ENCODE results near the gene CHCHD1. TPM values are rescaled to one million over a fixed set of nuclear protein-coding genes. Genes with fewer than 3 reads are reported as not detected.

Gene CHCHD1
- polyA plus RNA-seq, 3 donors = 15.0 to 85.0 (median 72.3) TPM

- H3K36me3 ChIP-seq (replicated peaks in 1 of 2; ENCODE audit: control insufficient read depth in 1 of 2, insufficient read depth in 2 of 2, low read length in 2 of 2) = peaks cover 32 to 51% of the 10 kb centered on the region in 2 donors
- Mint-ChIP-seq H3K4me1 (peaks cover 51% of the 10 kb centered on the region), H3K4me3 (no peak overlapping the region), H3K27ac (peak overlapping the region in 2 of 7 donors; percentile 6 to 75), H3K27me3 (ENCODE audit: low read depth in 3 of 3) (peaks cover 0 to 4% (median 0%) of the 10 kb centered on the region in 3 donors), H3K36me3 (peaks cover 42 to 62% of the 10 kb centered on the region in 2 donors), H3K9me3 (no peaks in the 10 kb centered on the region)
- H3K27me3 ChIP-seq (ENCODE audit: control insufficient read depth in 2 of 2, insufficient read depth in 2 of 2, low read length in 2 of 2) = no peaks in the 10 kb centered on the region
- 59% methylated on average over 9 of the region's 10 CpGs for WGBS (ENCODE audit: insufficient coverage)
- TF ChIP-seq CTCF (IDR thresholded peaks at IDR 0.05) = no peak
- peak overlapping the region; percentile 4 for H3K4me2 ChIP-seq (replicated peaks; ENCODE audit: extremely low read depth, low read length, poor library complexity, severe bottlenecking)
- H3K4me1 ChIP-seq (ENCODE audit: control insufficient read depth in 1 of 2, insufficient read depth in 2 of 2, low read length in 2 of 2) = peaks cover 46 to 53% of the 10 kb centered on the region in 2 donors
- no peaks in the 10 kb centered on the region for H3K79me2 ChIP-seq (ENCODE audit: insufficient read depth, low read length)
- H3K9me3 ChIP-seq (replicated peaks in 1 of 2; ENCODE audit: control insufficient read depth in 1 of 2, insufficient read depth in 1 of 2, low read length in 2 of 2) = no peaks in the 10 kb centered on the region
- H2AFZ ChIP-seq (ENCODE audit: insufficient read depth, low read depth, low read length, poor library complexity, severe bottlenecking) = no peak overlapping the region
- intact Hi-C loops (cut with micrococcal nuclease) = no loop called here
- H4K20me1 ChIP-seq (ENCODE audit: insufficient read depth, low read length) = no peaks in the 10 kb centered on the region
- no peak overlapping the region for H3K4me3 ChIP-seq (replicated peaks in 1 of 3; ENCODE audit: low read depth in 2 of 3, low read length in 3 of 3)
- H3K9ac ChIP-seq (ENCODE audit: insufficient read depth, low read length, poor library complexity, severe bottlenecking) = peak overlapping the region; percentile 5
- peak overlapping the region in 1 of 2 donors; percentile 61 for H3K27ac ChIP-seq (ENCODE audit: low read depth in 1 of 2, low read length in 2 of 2)
- DNase-seq = no peak
Measured at GRCh38 chr10:73818402-73818801, 36.6 kb downstream of the CHCHD1 start.

- H3K4me3 ChIP-seq (replicated peaks in 1 of 3; ENCODE audit: low read depth in 2 of 3, low read length in 3 of 3) = peak overlapping the region in 1 of 3 experiments; percentile 1
- DNase-seq = peak in 1 of 3 donors; percentile 26
- intact Hi-C loops (cut with micrococcal nuclease) = no loop called here
- H2AFZ ChIP-seq (ENCODE audit: insufficient read depth, low read depth, low read length, poor library complexity, severe bottlenecking) = no peak overlapping the region
- no peaks in the 10 kb centered on the region for H3K79me2 ChIP-seq (ENCODE audit: insufficient read depth, low read length)
- peak overlapping the region; percentile 6 for H3K9ac ChIP-seq (ENCODE audit: insufficient read depth, low read length, poor library complexity, severe bottlenecking)
- peaks cover 32 to 51% of the 10 kb centered on the region in 2 donors for H3K36me3 ChIP-seq (replicated peaks in 1 of 2; ENCODE audit: control insufficient read depth in 1 of 2, insufficient read depth in 2 of 2, low read length in 2 of 2)
- peak overlapping the region; percentile 27 to 65 for H3K4me3 Mint-ChIP-seq
- peak overlapping the region; percentile 4 for H3K4me2 ChIP-seq (replicated peaks; ENCODE audit: extremely low read depth, low read length, poor library complexity, severe bottlenecking)
- H3K36me3 Mint-ChIP-seq = peaks cover 44 to 62% of the 10 kb centered on the region in 2 donors
- H3K27ac ChIP-seq (ENCODE audit: low read depth in 1 of 2, low read length in 2 of 2) = peak overlapping the region; percentile 14 to 61
- H3K9me3 ChIP-seq (replicated peaks in 1 of 2; ENCODE audit: control insufficient read depth in 1 of 2, insufficient read depth in 1 of 2, low read length in 2 of 2) = no peaks in the 10 kb centered on the region
- peaks cover 0 to 4% (median 0%) of the 10 kb centered on the region in 3 donors for H3K27me3 Mint-ChIP-seq (ENCODE audit: low read depth in 3 of 3)
- H4K20me1 ChIP-seq (ENCODE audit: insufficient read depth, low read length) = no peaks in the 10 kb centered on the region
- WGBS (ENCODE audit: insufficient coverage) = 0% methylated on average over 4 of the region's 5 CpGs
- H3K27me3 ChIP-seq (ENCODE audit: control insufficient read depth in 2 of 2, insufficient read depth in 2 of 2, low read length in 2 of 2) = no peaks in the 10 kb centered on the region
- H3K9me3 Mint-ChIP-seq = no peaks in the 10 kb centered on the region
- peaks cover 46 to 53% of the 10 kb centered on the region in 2 donors for H3K4me1 ChIP-seq (ENCODE audit: control insufficient read depth in 1 of 2, insufficient read depth in 2 of 2, low read length in 2 of 2)
- TF ChIP-seq CTCF (IDR thresholded peaks at IDR 0.05) = no peak
- peaks cover 51% of the 10 kb centered on the region for H3K4me1 Mint-ChIP-seq
- peak overlapping the region; percentile 13 to 87 (median 63) for H3K27ac Mint-ChIP-seq
Measured at GRCh38 chr10:73819081-73819480, 37.2 kb downstream of the CHCHD1 start.
